ENCODE results near the gene INO80.

DNA sequence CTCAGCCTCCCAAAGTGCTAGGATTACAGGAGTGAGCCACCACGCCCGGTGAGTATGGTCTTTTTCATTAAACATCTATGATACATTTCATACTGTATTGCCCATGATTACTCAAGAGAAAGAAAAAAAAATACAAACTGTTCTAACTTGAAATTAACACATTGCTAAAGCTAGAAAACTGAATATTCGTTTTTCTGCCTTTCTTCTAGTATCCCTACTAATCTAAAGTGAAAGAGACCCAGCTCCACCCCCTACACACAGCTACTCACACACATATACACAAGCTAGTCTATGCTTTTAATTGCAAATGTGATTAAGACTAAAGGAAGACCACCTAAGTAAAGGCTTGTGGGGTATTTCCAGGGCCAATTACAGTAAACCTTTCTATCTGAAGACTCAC lies 43.1 kb downstream of the INO80 start:
- no peak for TF ChIP-seq SIN3A (IDR thresholded peaks at IDR 0.05; ENCODE audit: borderline replicate concordance, insufficient read depth, low read length)
- TF ChIP-seq, protein P1, sequence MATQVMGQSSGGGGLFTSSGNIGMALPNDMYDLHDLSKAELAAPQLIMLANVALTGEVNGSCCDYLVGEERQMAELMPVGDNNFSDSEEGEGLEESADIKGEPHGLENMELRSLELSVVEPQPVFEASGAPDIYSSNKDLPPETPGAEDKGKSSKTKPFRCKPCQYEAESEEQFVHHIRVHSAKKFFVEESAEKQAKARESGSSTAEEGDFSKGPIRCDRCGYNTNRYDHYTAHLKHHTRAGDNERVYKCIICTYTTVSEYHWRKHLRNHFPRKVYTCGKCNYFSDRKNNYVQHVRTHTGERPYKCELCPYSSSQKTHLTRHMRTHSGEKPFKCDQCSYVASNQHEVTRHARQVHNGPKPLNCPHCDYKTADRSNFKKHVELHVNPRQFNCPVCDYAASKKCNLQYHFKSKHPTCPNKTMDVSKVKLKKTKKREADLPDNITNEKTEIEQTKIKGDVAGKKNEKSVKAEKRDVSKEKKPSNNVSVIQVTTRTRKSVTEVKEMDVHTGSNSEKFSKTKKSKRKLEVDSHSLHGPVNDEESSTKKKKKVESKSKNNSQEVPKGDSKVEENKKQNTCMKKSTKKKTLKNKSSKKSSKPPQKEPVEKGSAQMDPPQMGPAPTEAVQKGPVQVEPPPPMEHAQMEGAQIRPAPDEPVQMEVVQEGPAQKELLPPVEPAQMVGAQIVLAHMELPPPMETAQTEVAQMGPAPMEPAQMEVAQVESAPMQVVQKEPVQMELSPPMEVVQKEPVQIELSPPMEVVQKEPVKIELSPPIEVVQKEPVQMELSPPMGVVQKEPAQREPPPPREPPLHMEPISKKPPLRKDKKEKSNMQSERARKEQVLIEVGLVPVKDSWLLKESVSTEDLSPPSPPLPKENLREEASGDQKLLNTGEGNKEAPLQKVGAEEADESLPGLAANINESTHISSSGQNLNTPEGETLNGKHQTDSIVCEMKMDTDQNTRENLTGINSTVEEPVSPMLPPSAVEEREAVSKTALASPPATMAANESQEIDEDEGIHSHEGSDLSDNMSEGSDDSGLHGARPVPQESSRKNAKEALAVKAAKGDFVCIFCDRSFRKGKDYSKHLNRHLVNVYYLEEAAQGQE (IDR thresholded peaks at IDR 0.05; ENCODE audit: insufficient read depth in 1 of 2, low read depth in 2 of 2, low read length in 2 of 2) = no peak
- no peak for TF ChIP-seq POLR2AphosphoS5 (IDR thresholded peaks at IDR 0.05; ENCODE audit: low read depth, low read length)
- no peak for TF ChIP-seq TAF1 (IDR thresholded peaks at IDR 0.05; ENCODE audit: borderline replicate concordance, insufficient read depth, low read length)
- TF ChIP-seq FOXP2 (optimal IDR thresholded peaks at IDR 0.05; ENCODE audit: borderline replicate concordance, extremely low read depth, extremely low read length, insufficient read depth) = no peak

Measured in PFSK-1 (cell line).